Measurements from ENCODE around the gene ADAM29.
"Not testable (repeated sequence)": the region's sequence is repeated elsewhere in the genome, so short reads cannot be mapped to it uniquely, and the experiment has no call there.

ADAM29 gene

GRCh38 chr4:174948826-174949225, 30.7 kb downstream of the ADAM29 start:
- DNase-seq (ENCODE audit: low read depth): no peak

GRCh38 chr4:174972911-174973310, 54.8 kb downstream of the ADAM29 start:
- DNase-seq (ENCODE audit: low read depth): no peak

- DNase-seq (ENCODE audit: low read depth): no peak
These were observed 55.2 kb downstream of the ADAM29 start for GRCh38 chr4:174973336-174973735.

- DNase-seq (ENCODE audit: low read depth): no peak
These were observed 65.1 kb downstream of the ADAM29 start for GRCh38 chr4:174983128-174983750.

DNA sequence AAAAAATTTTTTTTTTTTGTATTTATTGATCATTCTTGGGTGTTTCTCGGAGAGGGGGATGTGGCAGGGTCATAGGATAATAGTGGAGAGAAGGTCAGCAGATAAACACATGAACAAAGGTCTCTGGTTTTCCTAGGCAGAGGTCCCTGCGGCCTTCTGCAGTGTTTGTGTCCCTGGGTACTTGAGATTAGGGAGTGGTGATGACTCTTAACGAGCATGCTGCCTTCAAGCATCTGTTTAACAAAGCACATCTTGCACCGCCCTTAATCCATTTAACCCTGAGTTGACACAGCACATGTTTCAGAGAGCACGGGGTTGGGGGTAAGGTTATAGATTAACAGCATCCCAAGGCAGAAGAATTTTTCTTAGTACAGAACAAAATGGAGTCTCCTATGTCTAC, 65.7 kb downstream of the ADAM29 start:
- DNase-seq (ENCODE audit: low read depth): not testable (repeated sequence)

- no peak for DNase-seq (ENCODE audit: low read depth)
These were observed 71.6 kb downstream of the ADAM29 start for GRCh38 chr4:174989791-174990190.

DNA sequence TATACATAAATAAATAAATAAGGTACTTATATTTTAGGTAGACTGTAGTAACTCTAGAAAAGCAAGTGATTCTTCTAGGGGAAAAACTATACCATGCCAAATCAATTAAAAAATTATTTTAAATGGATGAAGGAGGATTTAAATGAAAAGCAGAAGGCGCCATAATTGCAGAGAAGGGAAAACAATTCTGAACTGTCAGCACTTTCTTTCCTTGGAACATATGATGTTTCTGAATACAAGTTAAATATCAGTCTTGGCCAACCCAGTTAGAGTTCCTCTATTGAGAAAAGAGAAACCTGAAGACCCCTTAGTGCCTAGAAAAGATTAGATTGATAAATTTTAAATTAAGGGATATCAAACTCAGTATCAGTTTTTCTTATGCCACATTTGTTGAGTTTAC, 75.8 kb downstream of the ADAM29 start:
- no peak for DNase-seq (ENCODE audit: low read depth)

DNA sequence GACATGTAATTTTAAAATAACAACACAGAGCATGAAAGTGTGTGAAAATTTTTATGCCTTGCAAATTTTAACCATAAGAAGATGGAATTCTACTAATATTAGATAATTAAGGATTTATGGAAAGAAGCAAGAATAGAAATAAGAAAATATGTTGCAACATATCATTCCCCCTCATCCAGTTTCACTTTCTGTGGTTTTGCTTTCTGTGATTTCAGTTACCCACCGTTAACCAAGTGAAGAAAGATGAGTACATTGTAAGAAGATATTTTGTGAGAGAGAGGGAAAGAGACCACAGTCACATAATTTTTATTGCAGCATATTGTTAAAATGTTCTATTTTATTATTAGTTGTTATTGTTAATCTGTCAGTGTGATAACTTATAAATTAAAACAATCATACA, 77.9 kb downstream of the ADAM29 start:
- no peak for DNase-seq (ENCODE audit: low read depth)

GRCh38 chr4:174999407-174999806, 81.2 kb downstream of the ADAM29 start:
- no peak for DNase-seq (ENCODE audit: low read depth)

DNA sequence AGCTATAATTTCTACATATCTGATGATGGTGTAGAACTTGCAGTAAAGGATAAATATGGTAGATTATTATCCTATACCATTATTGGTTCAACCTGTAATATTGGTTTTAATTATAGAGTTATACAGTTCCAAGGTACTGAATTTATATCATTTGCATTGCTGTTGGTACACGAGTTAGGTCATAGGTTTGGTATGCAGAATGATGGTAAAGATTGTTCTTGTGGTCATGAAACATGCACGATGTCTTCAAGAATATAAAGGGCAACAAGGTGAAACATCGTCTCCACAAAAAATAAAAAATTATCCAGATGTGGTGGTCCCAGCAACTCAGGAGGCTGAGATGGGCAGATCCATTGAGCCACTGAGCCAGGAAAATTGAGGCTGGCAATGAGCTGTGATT, 99.6 kb downstream of the ADAM29 start:
- no peak for DNase-seq (ENCODE audit: low read depth)

DNA sequence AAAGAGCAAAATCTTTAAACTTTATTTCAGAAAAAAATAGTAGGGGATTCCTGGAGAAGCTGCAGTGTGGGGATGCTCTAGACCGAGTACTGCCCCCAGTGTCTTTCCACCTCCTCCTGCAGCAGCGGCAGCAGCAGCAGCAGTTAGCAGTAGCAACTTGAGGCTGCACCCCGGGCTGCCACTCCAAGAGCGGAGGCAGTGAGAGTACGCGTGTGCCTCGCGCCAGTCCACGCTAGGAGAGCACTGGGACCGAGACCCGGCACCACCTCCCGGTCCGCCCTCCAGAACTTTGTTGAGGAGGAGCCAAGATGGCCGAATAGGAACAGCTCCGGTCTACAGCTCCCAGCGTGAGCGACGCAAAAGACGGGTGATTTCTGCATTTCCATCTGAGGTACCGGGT, 101.3 kb downstream of the ADAM29 start:
- DNase-seq (ENCODE audit: low read depth): not testable (repeated sequence)

Measured in fibroblast of gingiva (primary cell).